HG03175 (cell line): ENCODE results near the gene PRKAG2.

Source experiments
- ATAC-seq: cut with Tn5 transposase; IDR thresholded peaks from one replicate; pipeline ENCODE4 v1.9.1; 2021; ENCODE audit warnings: mild to moderate bottlenecking, moderate library complexity; ENCODE audit not compliant: unreplicated experiment

PRKAG2 gene

GRCh38 chr7:151684408-151685175, 192.3 kb downstream of the PRKAG2 start:
- ATAC-seq: no peak

- no peak for ATAC-seq
Measured at GRCh38 chr7:151683615-151684407, 193.1 kb downstream of the PRKAG2 start.

- ATAC-seq: no peak
Measured at GRCh38 chr7:151682831-151683614, 193.9 kb downstream of the PRKAG2 start.

- ATAC-seq: no peak
Measured at GRCh38 chr7:151681726-151682125, 195.2 kb downstream of the PRKAG2 start.

- ATAC-seq: no peak
Measured at GRCh38 chr7:151680810-151681209, 196.1 kb downstream of the PRKAG2 start.

GRCh38 chr7:151679881-151680612, 196.9 kb downstream of the PRKAG2 start:
- no peak for ATAC-seq

- no peak for ATAC-seq
Measured at GRCh38 chr7:151679071-151679708, 197.7 kb downstream of the PRKAG2 start.

GRCh38 chr7:151678227-151678604, 198.7 kb downstream of the PRKAG2 start:
- ATAC-seq: no peak

GRCh38 chr7:151677581-151678226, 199.2 kb downstream of the PRKAG2 start:
- no peak for ATAC-seq

- no peak for ATAC-seq
Measured at GRCh38 chr7:151676759-151677158, 200.2 kb downstream of the PRKAG2 start.

GRCh38 chr7:151675196-151675920, 201.6 kb downstream of the PRKAG2 start:
- no peak for ATAC-seq

- no peak for ATAC-seq
Measured at GRCh38 chr7:151674161-151674920, 202.6 kb downstream of the PRKAG2 start.

- no peak for ATAC-seq
Measured at GRCh38 chr7:151673216-151673615, 203.7 kb downstream of the PRKAG2 start.

- no peak for ATAC-seq
Measured at GRCh38 chr7:151672716-151673115, 204.2 kb downstream of the PRKAG2 start.

- ATAC-seq: no peak
Measured at GRCh38 chr7:151671514-151671913, 205.4 kb downstream of the PRKAG2 start.

- ATAC-seq: no peak
Measured at GRCh38 chr7:151669762-151670161, 207.2 kb downstream of the PRKAG2 start.

- ATAC-seq: no peak
Measured at GRCh38 chr7:151666886-151667285, 210.0 kb downstream of the PRKAG2 start.

- no peak for ATAC-seq
Measured at GRCh38 chr7:151665368-151665767, 211.5 kb downstream of the PRKAG2 start.
